SK-N-MC (cell line): ENCODE results near the gene PEAK1.

ENCODE experiments used
- DNase-seq: peaks from one replicate; pipeline ENCODE4 v3.0.0-alpha.2; 2011; ENCODE audit warnings: low read depth, low spot score
- H3K27ac ChIP-seq: fragments of 200-600 bp; sonication (generic); 2 replicates; pipeline ENCODE4 v1.5.1; 2016; ENCODE audit warnings: mixed run types
- H3K36me3 ChIP-seq: fragments of 200-600 bp; sonication (generic); 2 replicates; pipeline ENCODE4 v1.6.1; 2017; ENCODE audit warnings: antibody characterized with exemption, low read length, mixed read lengths; ENCODE audit not compliant: insufficient read depth
- H3K4me3 ChIP-seq: fragments of 200-600 bp; sonication (generic); 2 replicates; pipeline ENCODE4 v1.5.1; 2016
- H3K9ac ChIP-seq: fragments of 200-600 bp; sonication (generic); 2 replicates; pipeline ENCODE4 v1.8.0; 2017; ENCODE audit warnings: mixed run types, mixed read lengths; ENCODE audit not compliant: insufficient read length
- H3K9me3 ChIP-seq: fragments of 200-600 bp; sonication (generic); 2 replicates; pipeline ENCODE4 v1.6.1; 2017; ENCODE audit warnings: low read depth, mild to moderate bottlenecking, antibody characterized with exemption, low read length, moderate library complexity, mixed read lengths
- EZH2 ChIP-seq: fragments of 200-600 bp; sonication (generic); IDR thresholded peaks from one replicate; pipeline ENCODE4 v1.6.1; 2017; ENCODE audit warnings: antibody characterized with exemption
- FOXP2 ChIP-seq: optimal IDR thresholded peaks from 2 replicates; pipeline ENCODE3; 2011; ENCODE audit warnings: mild to moderate bottlenecking, moderate library complexity; ENCODE audit not compliant: insufficient read depth; ENCODE audit errors: extremely low read length, control extremely low read depth
- POLR2AphosphoS5 ChIP-seq: IDR thresholded peaks from 2 replicates; pipeline ENCODE4 v1.6.1; 2012; ENCODE audit warnings: mild to moderate bottlenecking, low read depth, low read length, borderline replicate concordance

PEAK1 gene

GRCh38 chr15:77069521-77070121, 350.3 kb downstream of the PEAK1 start:
- Histone ChIP-seq H3K9ac (peak overlapping the region; percentile 94), H3K36me3 (peaks cover 13% of the 10 kb centered on the region), H3K4me3 (peak overlapping the region; percentile 96), H3K9me3 (no peaks in the 10 kb centered on the region), H3K27ac (no peak overlapping the region)
- no peak; the same call in 1 of the 2 replicates for TF ChIP-seq POLR2AphosphoS5
- TF ChIP-seq FOXP2: no peak
- TF ChIP-seq EZH2: no peak
- DNase-seq: no peak

GRCh38 chr15:77068633-77069032, 351.3 kb downstream of the PEAK1 start:
- Histone ChIP-seq H3K4me3 (no peak overlapping the region), H3K9me3 (no peaks in the 10 kb centered on the region), H3K27ac (no peak overlapping the region; the same call in 1 of the 2 replicates), H3K9ac (no peak overlapping the region), H3K36me3 (peaks cover 16% of the 10 kb centered on the region)
- DNase-seq: no peak
- TF ChIP-seq EZH2: no peak
- TF ChIP-seq FOXP2: no peak
- no peak for TF ChIP-seq POLR2AphosphoS5

GRCh38 chr15:77067691-77068367, 352.1 kb downstream of the PEAK1 start:
- Histone ChIP-seq H3K27ac (peak overlapping the region; percentile 62; the same call in 1 of the 2 replicates), H3K36me3 (peaks cover 16% of the 10 kb centered on the region), H3K9ac (no peak overlapping the region), H3K9me3 (no peaks in the 10 kb centered on the region), H3K4me3 (peak overlapping the region; percentile 53)
- DNase-seq: no peak
- TF ChIP-seq EZH2 (no peak), POLR2AphosphoS5 (no peak), FOXP2 (no peak)

GRCh38 chr15:77066971-77067690, 352.8 kb downstream of the PEAK1 start:
- H3K4me3 ChIP-seq: peak overlapping the region; percentile 53
- H3K36me3 ChIP-seq: peaks cover 16% of the 10 kb centered on the region
- no peak; the same call in 1 of the 2 replicates for TF ChIP-seq POLR2AphosphoS5
- TF ChIP-seq FOXP2: no peak
- no peak for TF ChIP-seq EZH2
- no peaks in the 10 kb centered on the region for H3K9me3 ChIP-seq
- no peak overlapping the region for H3K9ac ChIP-seq
- no peak for DNase-seq
- 0 out of 2 replicates have a peak overlapping the region, but pooled peaks have one; percentile 62 for H3K27ac ChIP-seq

DNA sequence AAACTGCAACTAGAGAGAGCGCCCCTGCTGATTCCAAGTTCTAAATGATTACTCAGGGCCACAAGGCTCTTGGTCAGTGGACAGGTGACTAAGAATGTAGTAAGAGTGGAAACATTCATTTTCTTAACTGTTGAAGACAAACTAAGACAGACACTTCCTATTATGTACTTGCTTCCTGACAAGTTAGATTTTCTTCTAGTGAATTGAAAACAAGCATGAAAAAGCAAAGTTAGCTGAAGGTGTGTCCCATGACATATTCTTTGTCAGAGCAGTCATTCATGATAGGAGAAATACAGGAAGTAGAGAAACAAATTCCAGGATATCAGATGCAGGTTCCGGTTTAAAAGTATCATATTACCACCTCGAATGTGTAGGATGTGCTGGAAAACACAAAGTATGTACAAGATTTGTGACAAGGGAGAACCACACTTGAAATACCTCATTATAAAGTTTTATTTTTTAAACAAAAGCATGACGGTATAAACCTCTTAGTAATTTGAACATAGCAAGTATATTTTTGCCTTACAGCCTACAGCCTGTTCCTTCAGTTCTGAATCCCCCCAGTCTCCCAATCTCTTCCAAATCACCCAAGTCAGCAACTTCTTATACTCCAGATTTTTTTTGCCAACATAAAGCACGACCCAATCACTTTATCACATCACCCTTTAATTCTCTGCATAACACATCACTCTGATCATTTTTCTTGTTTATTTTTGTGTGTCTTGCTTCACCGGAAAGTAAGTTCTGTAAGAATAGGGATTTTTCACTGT, 355.2 kb downstream of the PEAK1 start:
- H3K4me3 ChIP-seq: no peak overlapping the region
- peaks cover 16% of the 10 kb centered on the region for H3K36me3 ChIP-seq
- TF ChIP-seq POLR2AphosphoS5 (no peak), FOXP2 (no peak), EZH2 (no peak)
- no peaks in the 10 kb centered on the region for H3K9me3 ChIP-seq
- no peak for DNase-seq
- H3K9ac ChIP-seq: no peak overlapping the region
- peak overlapping the region; percentile 59 for H3K27ac ChIP-seq

DNA sequence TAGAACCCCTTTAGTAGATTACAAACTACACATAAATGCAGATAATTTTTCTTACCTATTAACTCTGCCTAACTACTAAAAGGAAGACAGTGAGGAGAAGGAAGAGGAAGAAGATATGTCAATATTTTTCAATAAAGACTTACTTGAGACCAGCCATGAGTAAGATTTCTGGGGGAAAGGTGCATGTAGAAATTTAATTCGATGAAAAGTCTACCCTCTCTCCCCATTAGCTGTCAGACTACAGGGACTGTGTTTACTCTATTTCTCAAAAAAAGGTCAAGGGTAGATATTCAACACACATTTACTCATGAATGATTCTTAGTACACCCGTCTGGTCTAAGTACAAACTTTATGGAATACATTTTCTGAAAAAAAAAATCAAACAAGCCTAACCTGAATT, 355.8 kb downstream of the PEAK1 start:
- TF ChIP-seq POLR2AphosphoS5: no peak
- TF ChIP-seq EZH2: no peak
- TF ChIP-seq FOXP2: no peak
- peak overlapping the region; percentile 59; the same call in 1 of the 2 replicates for H3K27ac ChIP-seq
- DNase-seq: no peak

DNA sequence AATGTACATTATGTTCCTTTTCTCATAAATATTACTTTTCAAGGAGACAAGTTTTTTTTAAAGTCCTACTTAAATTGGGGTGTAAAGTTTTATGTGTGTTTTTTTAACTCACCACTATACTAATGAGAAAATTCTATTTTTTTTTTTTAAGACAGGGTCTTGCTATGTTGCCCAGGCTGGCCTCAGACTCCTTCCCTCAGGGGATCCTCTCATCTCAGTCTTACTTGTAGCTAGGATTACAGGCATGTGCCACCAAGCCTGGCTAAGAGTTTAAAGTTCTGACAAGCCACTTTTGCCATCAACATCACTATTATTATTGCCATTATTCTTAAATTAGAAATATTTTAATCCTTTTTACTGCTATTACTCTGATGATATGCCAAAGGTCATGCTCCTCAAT, 356.7 kb downstream of the PEAK1 start:
- TF ChIP-seq FOXP2: no peak
- no peak for TF ChIP-seq EZH2
- no peak for TF ChIP-seq POLR2AphosphoS5
- no peak overlapping the region for H3K4me3 ChIP-seq
- H3K36me3 ChIP-seq: peaks cover 12% of the 10 kb centered on the region; the same call in 1 of the 2 replicates
- DNase-seq: no peak
- H3K9me3 ChIP-seq: no peaks in the 10 kb centered on the region
- H3K9ac ChIP-seq: no peak overlapping the region
- H3K27ac ChIP-seq: no peak overlapping the region; the same call in 1 of the 2 replicates

More for the DNA sequence above, 355.8 kb downstream of the PEAK1 start:
- Histone ChIP-seq H3K4me3 (no peak overlapping the region), H3K9ac (no peak overlapping the region), H3K9me3 (no peaks in the 10 kb centered on the region), H3K36me3 (peaks cover 16% of the 10 kb centered on the region)

- H3K4me3 ChIP-seq: peak overlapping the region; percentile 64
- peak overlapping the region; percentile 90 for H3K27ac ChIP-seq
- H3K9me3 ChIP-seq: no peaks in the 10 kb centered on the region
- peaks cover 16% of the 10 kb centered on the region for H3K36me3 ChIP-seq
- TF ChIP-seq FOXP2: no peak
- TF ChIP-seq EZH2: no peak
- no peak for TF ChIP-seq POLR2AphosphoS5
- DNase-seq: no peak
- H3K9ac ChIP-seq: peak overlapping the region; percentile 57
Observed at GRCh38 chr15:77060546-77060945, 359.4 kb downstream of the PEAK1 start.
